Measurements from ENCODE around the gene VAV3. TPM values are rescaled to one million over a fixed set of nuclear protein-coding genes. Genes with fewer than 3 reads are reported as not detected.

The VAV3 gene
- total RNA-seq, 2 experiments from 2014 or later: 5.3 to 6.2 TPM

GRCh38 chr1:107817935-107818334 lies 147.0 kb downstream of the VAV3 start:
- ATAC-seq: no peak
- CTCF ChIA-PET: interaction anchor here (1.5 kb wide), 1 partner anchor 23 kb away, joined by 3 read pairs; no protein-coding TSS in a partner anchor
- no peak overlapping the region for H3K27ac Mint-ChIP-seq
- no peak for DNase-seq
- POLR2A ChIA-PET: no interaction called here
- intact Hi-C loops (cut with micrococcal nuclease): no loop called here
- peaks cover 44% of the 10 kb centered on the region for H3K4me1 Mint-ChIP-seq (ENCODE audit: low read depth)
- H3K4me3 Mint-ChIP-seq: no peak overlapping the region
- H3K9me3 Mint-ChIP-seq: peaks cover 12% of the 10 kb centered on the region
- TF ChIP-seq CTCF (IDR thresholded peaks at IDR 0.05): no peak
- peaks cover 14% of the 10 kb centered on the region for H3K36me3 Mint-ChIP-seq (ENCODE audit: low read depth)
- H3K27me3 Mint-ChIP-seq: no peaks in the 10 kb centered on the region

- H3K27me3 Mint-ChIP-seq: no peaks in the 10 kb centered on the region
- ChIA-PET CTCF (interaction anchor here (0.6 to 1.5 kb wide), 3 partner anchors 24 to 384 kb away, joined by 3 to 4 read pairs (median 3); partner anchors contain the start of gene SLC25A24), POLR2A (no interaction called here)
- intact Hi-C loops (cut with micrococcal nuclease): no loop called here
- no peak overlapping the region for H3K4me3 Mint-ChIP-seq
- DNase-seq (no peak), ATAC-seq (no peak)
- peaks cover 9% of the 10 kb centered on the region for H3K36me3 Mint-ChIP-seq (ENCODE audit: low read depth)
- no peak for TF ChIP-seq CTCF (IDR thresholded peaks at IDR 0.05)
- H3K4me1 Mint-ChIP-seq (ENCODE audit: low read depth): peaks cover 40% of the 10 kb centered on the region
- no peak overlapping the region for H3K27ac Mint-ChIP-seq
- H3K9me3 Mint-ChIP-seq: peaks cover 8% of the 10 kb centered on the region
Measured at GRCh38 chr1:107817206-107817605, 147.8 kb downstream of the VAV3 start.

- Mint-ChIP-seq H3K27ac (no peak overlapping the region), H3K9me3 (no peaks in the 10 kb centered on the region), H3K27me3 (no peaks in the 10 kb centered on the region), H3K4me3 (no peak overlapping the region), H3K36me3 (ENCODE audit: low read depth) (no peaks in the 10 kb centered on the region), H3K4me1 (ENCODE audit: low read depth) (peaks cover 31% of the 10 kb centered on the region)
- ATAC-seq: no peak
- intact Hi-C loops (cut with micrococcal nuclease): no loop called here
- POLR2A ChIA-PET: no interaction called here
- no peak for TF ChIP-seq CTCF (IDR thresholded peaks at IDR 0.05)
- CTCF ChIA-PET: no interaction called here
- no peak for DNase-seq
Measured at GRCh38 chr1:107810291-107810951, 154.6 kb downstream of the VAV3 start.

- no peak for DNase-seq
- CTCF ChIA-PET: no interaction called here
- POLR2A ChIA-PET: no interaction called here
- H3K4me3 Mint-ChIP-seq: no peak overlapping the region
- H3K27ac Mint-ChIP-seq: no peak overlapping the region
- no peak for ATAC-seq
- intact Hi-C loops (cut with micrococcal nuclease): no loop called here
- no peak for TF ChIP-seq CTCF (IDR thresholded peaks at IDR 0.05)
- H3K9me3 Mint-ChIP-seq: no peaks in the 10 kb centered on the region
- peaks cover 52% of the 10 kb centered on the region for H3K4me1 Mint-ChIP-seq (ENCODE audit: low read depth)
- H3K27me3 Mint-ChIP-seq: no peaks in the 10 kb centered on the region
- H3K36me3 Mint-ChIP-seq (ENCODE audit: low read depth): no peaks in the 10 kb centered on the region
Measured at GRCh38 chr1:107807855-107808254, 157.1 kb downstream of the VAV3 start.

GRCh38 chr1:107807405-107807804 lies 157.6 kb downstream of the VAV3 start:
- Mint-ChIP-seq H3K4me3 (no peak overlapping the region), H3K9me3 (no peaks in the 10 kb centered on the region), H3K27ac (no peak overlapping the region), H3K4me1 (ENCODE audit: low read depth) (peaks cover 56% of the 10 kb centered on the region), H3K36me3 (ENCODE audit: low read depth) (no peaks in the 10 kb centered on the region), H3K27me3 (no peaks in the 10 kb centered on the region)
- intact Hi-C loops (cut with micrococcal nuclease): no loop called here
- ChIA-PET CTCF (no interaction called here), POLR2A (no interaction called here)
- no peak for TF ChIP-seq CTCF (IDR thresholded peaks at IDR 0.05)
- DNase-seq (no peak), ATAC-seq (no peak)
